ENCODE data around the gene ME2.

- TF ChIP-seq CTCF (conservative IDR thresholded peaks at IDR 0.05; ENCODE audit: low read length) (no peak), EZH2phosphoT487 (IDR thresholded peaks at IDR 0.05; ENCODE audit: borderline replicate concordance, low read depth, low read length) (no peak)
Measured at GRCh38 chr18:50918153-50918552, 39.2 kb downstream of the ME2 start.

All from OCI-LY7 (cell line).